ENCODE measurements around the gene TMEM86B. TPM values are rescaled to one million over a fixed set of nuclear protein-coding genes. Genes with fewer than 3 reads are reported as not detected.

TMEM86B gene
- total and polyA plus RNA-seq, 5 donors from 2014 or later, result 0.25 to 13.3 (median 0.66) TPM; not detected in 1

Other genes starting within 250 kb of the TMEM86B start
- gene GP6, start 190.5 kb downstream of the TMEM86B start, total RNA-seq, result 2.0 TPM
- gene GP6, start 190.5 kb downstream of the TMEM86B start, polyA plus RNA-seq, result not detected
- 14.1 TPM for gene RDH13, start 165.6 kb downstream of the TMEM86B start, total RNA-seq
- 10 to 100 TPM in 3 of 4 donors, 1 to 10 TPM in 1; 9.1 to 16.1 (median 14.7) TPM for gene RDH13, start 165.6 kb downstream of the TMEM86B start, polyA plus RNA-seq
- gene EPS8L1, start 152.9 kb downstream of the TMEM86B start, total RNA-seq, result 4.4 TPM
- gene EPS8L1, start 152.9 kb downstream of the TMEM86B start, polyA plus RNA-seq, result 1 to 10 TPM in 3 of 4 donors, under 1 TPM in 1; 0.41 to 4.0 (median 1.3) TPM
- 191 TPM for gene PPP1R12C, start 111.1 kb downstream of the TMEM86B start, total RNA-seq
- gene PPP1R12C, start 111.1 kb downstream of the TMEM86B start, polyA plus RNA-seq, result 1 to 10 TPM; 2.2 to 5.9 (median 3.8) TPM
- not detected for gene TNNT1, start 79.6 kb downstream of the TMEM86B start, total RNA-seq
- not detected for gene TNNT1, start 79.6 kb downstream of the TMEM86B start, polyA plus RNA-seq
- not detected for gene TNNI3, start 71.0 kb downstream of the TMEM86B start, total RNA-seq
- not detected for gene TNNI3, start 71.0 kb downstream of the TMEM86B start, polyA plus RNA-seq
- not detected for gene DNAAF3, start 62.1 kb downstream of the TMEM86B start, total RNA-seq
- gene DNAAF3, start 62.1 kb downstream of the TMEM86B start, polyA plus RNA-seq, result not detected
- gene SYT5, start 48.5 kb downstream of the TMEM86B start, total RNA-seq, result 1.9 TPM
- gene SYT5, start 48.5 kb downstream of the TMEM86B start, polyA plus RNA-seq, result under 1 TPM in 1 of 4 donors, not detected in 3; 0.06 TPM
- gene PTPRH, start 19.3 kb downstream of the TMEM86B start, total RNA-seq, result not detected
- gene PTPRH, start 19.3 kb downstream of the TMEM86B start, polyA plus RNA-seq, result not detected
- 168 TPM for gene PPP6R1, start 30.3 kb upstream of the TMEM86B start, total RNA-seq
- gene PPP6R1, start 30.3 kb upstream of the TMEM86B start, polyA plus RNA-seq, result 10 to 100 TPM; 38.9 to 58.2 (median 44.0) TPM
- 15.8 TPM for gene HSPBP1, start 51.3 kb upstream of the TMEM86B start, total RNA-seq
- 10 to 100 TPM; 30.2 to 37.2 (median 35.1) TPM for gene HSPBP1, start 51.3 kb upstream of the TMEM86B start, polyA plus RNA-seq
- gene BRSK1, start 55.2 kb upstream of the TMEM86B start, total RNA-seq, result 1.5 TPM
- gene BRSK1, start 55.2 kb upstream of the TMEM86B start, polyA plus RNA-seq, result not detected
- 2.1 TPM for gene TMEM150B, start 96.6 kb upstream of the TMEM86B start, total RNA-seq
- gene TMEM150B, start 96.6 kb upstream of the TMEM86B start, polyA plus RNA-seq, result not detected
- 69.6 TPM for gene KMT5C, start 111.1 kb upstream of the TMEM86B start, total RNA-seq
- gene KMT5C, start 111.1 kb upstream of the TMEM86B start, polyA plus RNA-seq, result 1 to 10 TPM in 3 of 4 donors, under 1 TPM in 1; 0.98 to 1.6 (median 1.2) TPM
- gene COX6B2, start 126.0 kb upstream of the TMEM86B start, total RNA-seq, result 0.57 TPM
- not detected for gene COX6B2, start 126.0 kb upstream of the TMEM86B start, polyA plus RNA-seq
- gene GARIN5B, start 134.5 kb upstream of the TMEM86B start, total RNA-seq, result not detected
- not detected for gene GARIN5B, start 134.5 kb upstream of the TMEM86B start, polyA plus RNA-seq
- not detected for gene IL11, start 141.7 kb upstream of the TMEM86B start, total RNA-seq
- not detected for gene IL11, start 141.7 kb upstream of the TMEM86B start, polyA plus RNA-seq
- gene TMEM190, start 148.1 kb upstream of the TMEM86B start, total RNA-seq, result not detected
- not detected for gene TMEM190, start 148.1 kb upstream of the TMEM86B start, polyA plus RNA-seq
- 15.9 TPM for gene TMEM238, start 155.5 kb upstream of the TMEM86B start, total RNA-seq
- gene TMEM238, start 155.5 kb upstream of the TMEM86B start, polyA plus RNA-seq, result 1 to 10 TPM in 2 of 4 donors, under 1 TPM in 2; 0.42 to 1.3 (median 0.79) TPM
- 2,934 TPM for gene RPL28, start 157.2 kb upstream of the TMEM86B start, total RNA-seq
- 100 to 1,000 TPM; 527 to 727 (median 674) TPM for gene RPL28, start 157.2 kb upstream of the TMEM86B start, polyA plus RNA-seq
- gene UBE2S, start 179.0 kb upstream of the TMEM86B start, total RNA-seq, result 92.9 TPM
- gene UBE2S, start 179.0 kb upstream of the TMEM86B start, polyA plus RNA-seq, result 10 to 100 TPM; 24.9 to 38.8 (median 33.2) TPM
- gene SHISA7, start 214.5 kb upstream of the TMEM86B start, total RNA-seq, result not detected
- not detected for gene SHISA7, start 214.5 kb upstream of the TMEM86B start, polyA plus RNA-seq
- gene ISOC2, start 232.9 kb upstream of the TMEM86B start, total RNA-seq, result 6.3 TPM
- gene ISOC2, start 232.9 kb upstream of the TMEM86B start, polyA plus RNA-seq, result 10 to 100 TPM; 24.7 to 34.1 (median 28.1) TPM
- not detected for gene C19orf85, start 236.0 kb upstream of the TMEM86B start, total RNA-seq
- gene C19orf85, start 236.0 kb upstream of the TMEM86B start, polyA plus RNA-seq, result not detected
- gene ZNF628, start 247.9 kb upstream of the TMEM86B start, total RNA-seq, result 23.9 TPM
- gene ZNF628, start 247.9 kb upstream of the TMEM86B start, polyA plus RNA-seq, result under 1 TPM; 0.05 to 0.22 (median 0.09) TPM

Measured in CD4-positive, CD25-positive, alpha-beta regulatory T cell (primary cell).